Measurements from ENCODE around the gene GK.
"Not testable (repeated sequence)": the region's sequence is repeated elsewhere in the genome, so short reads cannot be mapped to it uniquely, and the experiment has no call there.

Gene GK

DNA sequence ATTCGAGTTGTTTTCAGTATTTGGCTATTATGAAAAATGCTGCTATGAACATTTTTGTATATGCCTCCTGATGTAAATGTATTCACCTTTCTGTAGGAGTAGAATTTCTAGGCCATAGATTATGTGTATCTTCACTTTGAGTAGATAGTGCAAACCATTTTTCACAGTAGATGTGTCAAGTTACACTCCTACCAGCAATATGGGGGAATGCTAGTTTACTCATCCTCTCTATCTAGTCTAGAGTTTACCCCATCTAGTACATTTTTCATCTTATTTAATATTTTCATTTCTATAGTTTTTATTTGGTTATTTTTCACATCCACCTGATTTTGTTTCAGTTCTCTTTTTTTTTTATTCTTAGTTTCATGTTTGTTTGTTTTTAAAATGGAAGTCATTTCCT is 59.0 kb downstream of the GK start:
- DNase-seq (ENCODE audit: low read depth) = no peak

- no peak for DNase-seq (ENCODE audit: low read depth)
Observed at GRCh38 chrX:30713061-30713525, 59.9 kb downstream of the GK start.

DNA sequence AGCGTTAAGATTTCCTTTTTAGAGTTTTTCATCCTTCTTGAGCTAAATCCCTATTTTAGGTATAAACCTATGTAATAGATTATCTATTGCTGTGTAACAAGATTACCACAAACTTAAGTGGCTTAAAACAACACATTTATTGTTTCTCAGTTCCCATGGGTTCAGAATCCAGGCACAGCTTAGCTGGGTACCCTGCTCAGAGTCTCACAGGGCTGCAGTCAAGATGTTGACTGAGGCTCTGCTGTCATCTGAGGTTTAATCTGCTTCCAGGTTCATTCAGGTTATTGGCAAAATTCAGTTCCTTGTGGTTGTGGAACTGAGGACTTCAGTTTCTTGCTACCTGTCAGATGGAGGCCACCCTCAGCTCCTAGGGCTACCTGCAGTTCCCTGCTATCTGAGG is 60.9 kb downstream of the GK start:
- DNase-seq (ENCODE audit: low read depth) = no peak

GRCh38 chrX:30715976-30716375 is 62.8 kb downstream of the GK start:
- DNase-seq (ENCODE audit: low read depth) = no peak

DNA sequence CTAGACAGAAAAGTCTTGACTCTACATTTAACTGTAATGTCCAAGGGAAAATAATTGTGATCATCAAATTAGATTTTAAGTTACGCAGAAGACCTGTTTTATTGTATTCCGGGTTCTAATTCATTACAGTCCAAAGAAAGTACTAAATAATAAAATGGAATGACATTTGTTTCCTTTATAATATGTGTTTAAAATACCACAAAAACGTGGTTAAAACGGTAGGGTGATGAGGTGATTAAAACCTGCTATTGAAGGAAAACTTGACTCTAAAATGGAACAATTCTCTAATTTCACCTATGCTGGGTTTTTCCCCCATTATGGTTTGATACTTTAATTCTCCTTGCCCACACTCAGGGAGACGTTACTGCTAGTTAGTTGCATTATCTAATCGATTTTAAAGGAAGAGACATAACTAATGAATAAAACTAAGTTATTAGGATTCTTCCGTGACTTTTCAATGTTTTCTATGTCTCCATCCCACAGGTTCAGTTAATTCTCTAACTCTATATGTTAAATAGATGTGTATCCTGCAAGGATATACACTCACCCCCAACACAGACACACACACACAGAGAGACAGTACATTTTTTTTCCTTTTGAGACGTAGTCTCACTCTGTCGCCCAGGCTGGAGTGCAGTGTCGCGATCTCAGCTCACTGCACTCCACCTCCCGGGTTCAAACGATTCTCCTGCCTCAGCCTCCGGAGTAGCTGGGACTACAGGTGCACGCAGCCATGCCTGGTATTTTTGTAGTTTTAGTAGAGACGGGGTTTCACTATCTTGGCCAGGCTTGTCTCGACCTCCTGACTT is 80.8 kb downstream of the GK start:
- no peak for DNase-seq (ENCODE audit: low read depth)

DNA sequence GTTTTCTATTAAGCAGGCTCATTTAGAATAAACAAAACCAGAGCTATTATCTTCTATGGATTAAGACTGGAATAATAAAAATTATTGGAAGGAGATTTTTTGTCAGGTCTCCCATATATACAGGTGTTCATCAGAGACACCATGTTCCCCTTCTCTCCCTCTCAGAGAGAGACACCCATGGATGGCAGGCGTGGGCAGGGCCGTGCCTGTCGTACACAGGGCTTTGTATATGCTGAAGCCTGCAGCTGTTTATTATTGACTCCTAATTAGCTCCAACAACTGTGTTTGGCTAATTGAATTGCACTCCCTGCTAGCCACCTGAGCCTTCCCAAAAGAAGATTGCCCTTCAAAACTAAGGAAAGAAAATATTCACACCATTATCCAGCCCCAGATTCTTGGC is 81.6 kb downstream of the GK start:
- DNase-seq (ENCODE audit: low read depth) = no peak

DNA sequence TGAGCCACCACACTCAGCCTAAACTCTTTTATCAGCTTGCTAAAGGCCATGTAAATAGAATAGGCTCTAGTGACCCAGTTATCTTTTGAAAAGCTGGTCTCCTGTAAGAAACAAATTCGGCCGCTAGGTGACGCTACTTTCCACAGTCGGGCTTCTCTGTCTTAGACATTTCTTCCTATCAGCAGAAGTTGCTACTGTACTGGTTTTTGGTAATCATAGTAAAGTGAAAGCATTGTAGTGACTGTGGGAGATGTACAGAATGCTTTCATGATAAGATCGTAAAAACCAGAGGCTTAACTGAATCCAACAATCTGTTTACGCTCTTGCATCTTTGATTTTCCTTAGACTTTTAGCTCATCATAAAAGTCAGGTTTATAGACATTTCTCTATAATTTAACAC is 82.6 kb downstream of the GK start:
- DNase-seq (ENCODE audit: low read depth) = no peak

GRCh38 chrX:30741545-30741944 is 88.3 kb downstream of the GK start:
- no peak for DNase-seq (ENCODE audit: low read depth)

GRCh38 chrX:30748342-30748960 is 95.2 kb downstream of the GK start:
- no peak for DNase-seq (ENCODE audit: low read depth)

GRCh38 chrX:30751497-30751896 is 98.3 kb downstream of the GK start:
- no peak for DNase-seq (ENCODE audit: low read depth)

DNA sequence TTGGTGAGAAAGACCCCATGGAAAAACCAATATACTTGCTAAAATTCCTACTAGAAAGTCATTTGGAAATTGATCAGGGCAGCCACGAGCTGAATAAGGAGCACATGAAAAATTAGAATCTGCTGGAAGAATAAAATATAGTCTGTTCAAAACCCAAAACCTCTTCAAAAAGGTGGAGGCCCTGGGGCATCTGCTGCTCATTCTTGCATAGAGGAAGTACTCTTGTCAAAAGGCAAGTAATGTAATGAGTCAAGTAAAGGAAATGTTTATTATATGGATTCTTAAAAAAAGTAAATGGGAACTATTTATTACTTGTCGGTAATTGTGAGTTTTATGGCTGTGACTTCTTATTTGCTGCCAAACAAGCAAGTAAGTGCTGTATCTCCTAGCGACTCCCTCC is 109.5 kb downstream of the GK start:
- no peak for DNase-seq (ENCODE audit: low read depth)

DNA sequence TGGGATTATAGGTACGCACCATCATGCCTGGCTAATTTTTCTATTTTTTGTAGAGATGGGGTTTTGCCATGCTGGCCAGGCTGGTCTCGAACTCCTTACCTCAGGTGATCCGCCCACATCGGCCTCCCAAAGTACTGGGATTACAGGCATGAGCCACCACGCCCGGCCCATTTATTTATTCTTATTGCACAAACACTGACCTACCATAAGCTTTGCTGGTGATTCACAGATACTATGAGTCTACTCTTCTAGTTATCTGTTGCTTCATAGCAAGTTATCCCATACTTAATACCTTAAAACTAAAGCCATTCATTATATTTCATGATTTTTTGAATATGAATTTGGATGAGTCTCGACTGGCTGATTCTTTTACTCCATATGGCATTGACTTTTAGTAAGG is 120.5 kb downstream of the GK start:
- DNase-seq (ENCODE audit: low read depth) = not testable (repeated sequence)

DNA sequence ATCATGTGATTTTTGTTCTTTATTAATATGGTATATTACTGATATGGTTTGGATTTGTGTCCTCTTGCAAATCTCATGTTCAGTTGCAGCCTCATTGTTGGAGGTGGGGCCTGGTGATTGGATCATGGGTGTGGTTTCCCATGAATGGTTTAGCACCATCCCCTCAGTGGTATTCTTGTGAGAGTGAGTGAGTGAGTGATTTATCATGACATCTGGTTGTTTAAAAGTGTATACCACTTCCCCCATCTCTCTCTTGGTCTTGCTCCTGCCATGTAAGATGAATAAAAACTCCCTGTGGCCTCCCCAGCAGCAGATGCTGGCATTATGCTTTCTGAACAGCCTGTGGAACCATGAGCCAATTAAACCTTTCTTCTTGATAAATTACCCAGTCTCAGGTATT is 124.4 kb downstream of the GK start:
- no peak for DNase-seq (ENCODE audit: low read depth)

DNA sequence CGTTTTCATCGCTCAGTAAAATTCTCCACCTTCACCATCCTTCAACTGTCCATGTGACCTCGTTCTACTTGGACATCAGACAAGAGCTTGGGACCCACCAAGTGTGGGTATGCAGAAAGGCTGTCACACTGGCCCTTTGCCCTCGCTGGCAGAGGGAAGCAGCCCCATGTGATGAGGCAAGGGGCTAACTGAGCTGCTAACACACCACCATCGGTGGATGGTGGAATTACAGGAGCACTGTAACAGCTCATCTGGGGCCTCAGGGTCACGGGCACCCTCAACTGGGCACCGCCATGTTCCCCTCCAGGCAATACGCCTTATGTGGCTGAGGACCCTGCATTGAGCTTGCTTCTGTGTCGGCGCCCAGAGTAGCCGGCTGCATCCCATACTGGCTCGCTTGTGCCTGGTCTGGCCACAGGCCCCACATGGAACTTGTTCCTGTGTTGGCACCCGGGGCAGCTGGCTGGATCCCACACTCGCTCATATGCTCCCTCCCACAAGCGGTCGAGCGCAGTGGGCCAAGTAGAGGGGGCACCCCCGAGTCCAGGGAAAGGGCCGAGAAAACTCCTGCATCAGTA is 126.3 kb downstream of the GK start:
- no peak for DNase-seq (ENCODE audit: low read depth)
